Mesenchymal stem cell (in vitro differentiated cells and primary cell): ENCODE measurements around the gene SIX4.

Experiments used
- DNase-seq: peaks from one replicate; pipeline ENCODE4 v3.0.0-alpha.2; 2013
- H2AFZ ChIP-seq: one replicate; pipeline ENCODE4 v1.6.1; 2013; ENCODE audit warnings: low read depth, mild to moderate bottlenecking, control low read depth, inconsistent platforms, low read length, moderate library complexity
- H2AK5ac ChIP-seq: 2 replicates; pipeline ENCODE4 v1.6.1; 2013; ENCODE audit warnings: low read length, moderate library complexity, mild to moderate bottlenecking, inconsistent platforms; ENCODE audit not compliant: severe bottlenecking
- H2BK120ac ChIP-seq: one replicate; pipeline ENCODE4 v1.6.1; 2013; ENCODE audit warnings: low read depth, mild to moderate bottlenecking, inconsistent platforms, low read length, moderate library complexity
- H2BK12ac ChIP-seq, 2 experiments: one replicate each; pipeline ENCODE4 v1.6.1; 2013; ENCODE audit warnings: inconsistent platforms in 2 of 2, low read length in 2 of 2, mild to moderate bottlenecking in 2 of 2, moderate library complexity in 2 of 2, control low read depth in 1 of 2
- H2BK15ac ChIP-seq: one replicate; pipeline ENCODE4 v1.6.1; 2013; ENCODE audit warnings: mild to moderate bottlenecking, low read depth, inconsistent platforms; ENCODE audit not compliant: poor library complexity, severe bottlenecking
- H2BK5ac ChIP-seq: 2 replicates; pipeline ENCODE4 v1.6.1; 2013; ENCODE audit warnings: low read depth, mild to moderate bottlenecking, low read length, control low read depth, inconsistent platforms; ENCODE audit not compliant: poor library complexity, severe bottlenecking
- H3K14ac ChIP-seq, 2 experiments: one replicate each; pipeline ENCODE4 v1.6.1; 2013; ENCODE audit warnings: inconsistent platforms in 2 of 2, low read length in 2 of 2, control low read depth in 1 of 2, mild to moderate bottlenecking in 1 of 2, moderate library complexity in 1 of 2
- H3K18ac ChIP-seq, 2 experiments: one replicate each; pipeline ENCODE4 v1.6.1; 2013; ENCODE audit warnings: inconsistent platforms in 2 of 2, low read length in 2 of 2, control low read depth in 1 of 2, low read depth in 1 of 2, mild to moderate bottlenecking in 1 of 2
- H3K23ac ChIP-seq, 2 experiments: one replicate each; pipeline ENCODE4 v1.6.1; 2013; ENCODE audit warnings: inconsistent platforms in 2 of 2, low read length in 2 of 2, mild to moderate bottlenecking in 2 of 2, moderate library complexity in 2 of 2, control low read depth in 1 of 2
- H3K27ac ChIP-seq: 2 replicates; pipeline ENCODE4 v1.5.1; 2013; ENCODE audit warnings: mild to moderate bottlenecking, moderate library complexity, low read length, control low read depth, inconsistent platforms; ENCODE audit not compliant: poor library complexity, severe bottlenecking
- H3K27me3 ChIP-seq, 2 experiments: 2 replicates each; pipeline versions ENCODE4 v1.6.1 to v1.7.0; 2013; ENCODE audit warnings: low read length in 2 of 2, mild to moderate bottlenecking in 2 of 2, moderate library complexity in 2 of 2, control low read depth in 1 of 2, inconsistent platforms in 1 of 2; ENCODE audit not compliant: control insufficient read depth in 1 of 2, insufficient read depth in 1 of 2
- H3K36me3 ChIP-seq, 2 experiments: 2 replicates each; pipeline versions ENCODE4 v1.6.1 to v1.7.0; 2013; ENCODE audit warnings: low read length in 2 of 2, control low read depth in 1 of 2, inconsistent platforms in 1 of 2, low read depth in 1 of 2, mild to moderate bottlenecking in 1 of 2; ENCODE audit not compliant: insufficient read depth in 2 of 2, control insufficient read depth in 1 of 2
- H3K4ac ChIP-seq, 2 experiments: one replicate each; pipeline ENCODE4 v1.6.1; 2013; ENCODE audit warnings: inconsistent platforms in 2 of 2, low read length in 2 of 2, mild to moderate bottlenecking in 2 of 2, moderate library complexity in 2 of 2, control low read depth in 1 of 2, low read depth in 1 of 2
- H3K4me1 ChIP-seq: 2 replicates; pipeline ENCODE4 v1.6.1; 2013; ENCODE audit warnings: low read depth, low read length, control low read depth; ENCODE audit not compliant: control insufficient read depth, insufficient read depth
- H3K4me2 ChIP-seq: 2 replicates; pipeline ENCODE4 v1.6.1; 2013; ENCODE audit warnings: low read length, mild to moderate bottlenecking, inconsistent platforms; ENCODE audit not compliant: poor library complexity, severe bottlenecking
- H3K4me3 ChIP-seq, 2 experiments: 2 replicates each; pipeline versions ENCODE4 v1.5.1 to v1.7.0; 2013; ENCODE audit warnings: low read length in 2 of 2, mild to moderate bottlenecking in 2 of 2, control low read depth in 1 of 2, low read depth in 1 of 2; ENCODE audit not compliant: insufficient read depth in 1 of 2
- H3K79me1 ChIP-seq: replicated peaks from 2 replicates; pipeline ENCODE4 v1.6.1; 2013; ENCODE audit warnings: mild to moderate bottlenecking, control low read depth, low read length, inconsistent platforms; ENCODE audit not compliant: poor library complexity, severe bottlenecking
- H3K9ac ChIP-seq: 2 replicates; pipeline ENCODE4 v1.7.0; 2013; ENCODE audit warnings: mild to moderate bottlenecking, low read length, moderate library complexity
- H3K9me3 ChIP-seq: 2 replicates; pipeline ENCODE4 v1.7.0; 2013; ENCODE audit warnings: mild to moderate bottlenecking, low read length; ENCODE audit not compliant: control insufficient read depth
- H4K8ac ChIP-seq: one replicate; pipeline ENCODE4 v1.6.1; 2013; ENCODE audit warnings: inconsistent platforms, mild to moderate bottlenecking, low read length, moderate library complexity
- H4K91ac ChIP-seq: one replicate; pipeline ENCODE4 v1.6.1; 2013; ENCODE audit warnings: mild to moderate bottlenecking, low read length, inconsistent platforms
- WGBS: methylation state at CpG from one replicate; pipeline ENCODE4 v1.1.7; 2013; ENCODE audit warnings: mixed read lengths; 5-methylcytosine and 5-hydroxymethylcytosine counted together

Gene SIX4

GRCh38 chr14:60710494-60710893 is 13.7 kb downstream of the SIX4 start:
- Histone ChIP-seq H2AFZ (no peak overlapping the region), H2BK15ac (no peak overlapping the region), H3K4me3 (no peak overlapping the region), H3K23ac (no peak overlapping the region), H3K4ac (no peak overlapping the region), H3K27me3 (no peaks in the 10 kb centered on the region), H3K36me3 (peaks cover 4 to 15% of the 10 kb centered on the region in 2 experiments), H3K9me3 (no peaks in the 10 kb centered on the region), H3K18ac (no peak overlapping the region), H2BK120ac (no peak overlapping the region), H4K8ac (no peak overlapping the region), H3K4me2 (no peak overlapping the region), H3K79me1 (peaks cover 7% of the 10 kb centered on the region), H2BK5ac (no peak overlapping the region), H3K27ac (no peak overlapping the region), H3K14ac (no peak overlapping the region), H4K91ac (no peak overlapping the region), H3K9ac (no peak overlapping the region), H3K4me1 (no peaks in the 10 kb centered on the region), H2BK12ac (no peak overlapping the region), H2AK5ac (no peak overlapping the region)
- DNase-seq: no peak

- WGBS: 97% methylated on average over 3 of the region's 3 CpGs
- no peak overlapping the region for H4K91ac ChIP-seq
- H3K9me3 ChIP-seq: no peaks in the 10 kb centered on the region
- no peak overlapping the region for H2BK15ac ChIP-seq
- no peak overlapping the region for H2BK12ac ChIP-seq
- H3K4me2 ChIP-seq: no peak overlapping the region
- no peak overlapping the region for H2BK120ac ChIP-seq
- H3K18ac ChIP-seq: no peak overlapping the region
- H4K8ac ChIP-seq: no peak overlapping the region
- no peak overlapping the region for H3K4me3 ChIP-seq
- H3K27ac ChIP-seq: no peak overlapping the region
- H3K23ac ChIP-seq: no peak overlapping the region
- H3K9ac ChIP-seq: no peak overlapping the region
- no peak for DNase-seq
- H3K4ac ChIP-seq: no peak overlapping the region
- H3K14ac ChIP-seq: no peak overlapping the region
- H3K79me1 ChIP-seq: peaks cover 1% of the 10 kb centered on the region
- no peak overlapping the region for H2AFZ ChIP-seq
- H2AK5ac ChIP-seq: no peak overlapping the region
- H2BK5ac ChIP-seq: no peak overlapping the region
- peaks cover 0 to 3% of the 10 kb centered on the region in 2 experiments for H3K36me3 ChIP-seq
- H3K4me1 ChIP-seq: no peaks in the 10 kb centered on the region
- no peaks in the 10 kb centered on the region for H3K27me3 ChIP-seq
Measured at GRCh38 chr14:60707858-60708257, 16.3 kb downstream of the SIX4 start.

GRCh38 chr14:60705100-60705499 is 19.1 kb downstream of the SIX4 start:
- H3K4ac ChIP-seq: no peak overlapping the region
- H4K91ac ChIP-seq: no peak overlapping the region
- no peak overlapping the region for H3K9ac ChIP-seq
- no peak overlapping the region for H2BK12ac ChIP-seq
- H2BK15ac ChIP-seq: no peak overlapping the region
- H3K18ac ChIP-seq: no peak overlapping the region
- peaks cover 16% of the 10 kb centered on the region for H3K9me3 ChIP-seq
- no peak overlapping the region for H3K4me3 ChIP-seq
- no peak overlapping the region for H2AK5ac ChIP-seq
- no peak overlapping the region for H2BK5ac ChIP-seq
- H2BK120ac ChIP-seq: no peak overlapping the region
- no peaks in the 10 kb centered on the region for H3K27me3 ChIP-seq
- no peaks in the 10 kb centered on the region for H3K4me1 ChIP-seq
- H3K14ac ChIP-seq: no peak overlapping the region
- no peak overlapping the region for H3K23ac ChIP-seq
- H3K4me2 ChIP-seq: no peak overlapping the region
- no peaks in the 10 kb centered on the region for H3K79me1 ChIP-seq
- H2AFZ ChIP-seq: no peak overlapping the region
- no peak for DNase-seq
- H3K36me3 ChIP-seq: no peaks in the 10 kb centered on the region
- H3K27ac ChIP-seq: no peak overlapping the region
- H4K8ac ChIP-seq: no peak overlapping the region

GRCh38 chr14:60700598-60700997 is 23.6 kb downstream of the SIX4 start:
- Histone ChIP-seq H2BK12ac (no peak overlapping the region), H3K9ac (no peak overlapping the region), H3K14ac (no peak overlapping the region), H4K8ac (no peak overlapping the region), H2BK120ac (no peak overlapping the region), H3K27ac (no peak overlapping the region), H4K91ac (no peak overlapping the region), H3K4me3 (no peak overlapping the region), H3K23ac (no peak overlapping the region), H3K9me3 (peaks cover 51% of the 10 kb centered on the region), H2AK5ac (no peak overlapping the region), H3K4me1 (no peaks in the 10 kb centered on the region), H3K4ac (no peak overlapping the region), H3K27me3 (no peaks in the 10 kb centered on the region), H2BK15ac (no peak overlapping the region), H3K18ac (no peak overlapping the region), H3K36me3 (no peaks in the 10 kb centered on the region), H2AFZ (no peak overlapping the region), H3K4me2 (no peak overlapping the region), H3K79me1 (no peaks in the 10 kb centered on the region), H2BK5ac (no peak overlapping the region)
- no peak for DNase-seq
- 90% methylated on average over 3 of the region's 3 CpGs for WGBS
